GM10248 (cell line): ENCODE measurements around the gene USP17L12.
"Not testable (repeated sequence)": the region's sequence is repeated elsewhere in the genome, so short reads cannot be mapped to it uniquely, and the experiment has no call there.

Experiments used
- CTCF ChIA-PET: fragments of 300-600 bp; sonication (Branson Sonifier 250); formaldehyde crosslinking; extraction: SDS; loops from one replicate; lab custom pipeline; 2021; ENCODE audit warnings: antibody characterized with exemption; lab: Yijun Ruan, JAX
- POLR2A ChIA-PET: fragments of 350-650 bp; sonication (Branson Sonifier 250); formaldehyde crosslinking; extraction: SDS; loops from one replicate; lab custom pipeline; 2020; ENCODE audit warnings: antibody characterized with exemption; lab: Yijun Ruan, JAX
- DNase-seq: peaks from one replicate; pipeline ENCODE4 v3.0.0; 2012; ENCODE audit errors: extremely low spot score

The USP17L12 gene, protein sequence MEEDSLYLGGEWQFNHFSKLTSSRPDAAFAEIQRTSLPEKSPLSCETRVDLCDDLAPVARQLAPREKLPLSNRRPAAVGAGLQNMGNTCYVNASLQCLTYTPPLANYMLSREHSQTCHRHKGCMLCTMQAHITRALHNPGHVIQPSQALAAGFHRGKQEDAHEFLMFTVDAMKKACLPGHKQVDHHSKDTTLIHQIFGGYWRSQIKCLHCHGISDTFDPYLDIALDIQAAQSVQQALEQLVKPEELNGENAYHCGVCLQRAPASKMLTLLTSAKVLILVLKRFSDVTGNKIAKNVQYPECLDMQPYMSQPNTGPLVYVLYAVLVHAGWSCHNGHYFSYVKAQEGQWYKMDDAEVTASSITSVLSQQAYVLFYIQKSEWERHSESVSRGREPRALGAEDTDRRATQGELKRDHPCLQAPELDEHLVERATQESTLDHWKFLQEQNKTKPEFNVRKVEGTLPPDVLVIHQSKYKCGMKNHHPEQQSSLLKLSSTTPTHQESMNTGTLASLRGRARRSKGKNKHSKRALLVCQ

DNA sequence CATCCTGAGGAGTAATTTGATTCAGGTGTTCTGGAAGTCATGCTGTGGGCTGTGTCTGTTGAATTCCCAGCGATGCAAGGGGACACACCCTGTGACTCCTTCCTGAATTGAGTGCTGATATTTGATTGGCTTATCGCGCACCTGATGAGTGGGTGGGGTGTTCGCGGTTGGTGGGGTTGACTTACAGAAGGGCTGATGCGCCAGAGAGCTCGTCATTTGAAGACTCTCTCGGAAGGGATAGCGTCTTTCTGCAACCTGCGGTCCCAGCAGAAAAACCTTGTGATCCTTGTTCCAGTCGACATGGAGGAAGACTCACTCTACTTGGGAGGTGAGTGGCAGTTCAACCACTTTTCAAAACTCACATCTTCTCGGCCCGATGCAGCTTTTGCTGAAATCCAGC, at the start of gene USP17L12:
TSS of gene USP17L12 (plus strand) at position 301 of the 400 bp plus-strand sequence. CDS start at position 301, 0 bp downstream.
- DNase-seq, CTCF ChIA-PET, POLR2A ChIA-PET: not testable (repeated sequence)

DNA sequence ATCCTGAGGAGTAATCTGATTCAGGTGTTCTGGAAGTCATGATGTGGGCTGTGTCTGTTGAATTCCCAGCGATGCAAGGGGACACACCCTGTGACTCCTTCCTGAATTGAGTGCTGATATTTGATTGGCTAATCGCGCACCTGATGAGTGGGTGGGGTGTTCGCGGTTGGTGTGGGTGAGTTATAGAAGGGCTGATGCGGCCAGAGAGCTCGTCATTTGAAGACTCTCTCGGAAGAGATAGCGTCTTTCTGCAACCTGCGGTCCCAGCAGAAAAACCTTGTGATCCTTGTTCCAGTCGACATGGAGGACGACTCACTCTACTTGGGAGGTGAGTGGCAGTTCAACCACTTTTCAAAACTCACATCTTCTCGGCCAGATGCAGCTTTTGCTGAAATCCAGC, 9.6 kb upstream of the USP17L12 start, which contains the start of gene USP17L10:
TSS of gene USP17L10 (plus strand) at position 301 of the 400 bp plus-strand sequence. CDS start at position 301, 0 bp downstream.
- DNase-seq, POLR2A ChIA-PET, CTCF ChIA-PET: not testable (repeated sequence)

DNA sequence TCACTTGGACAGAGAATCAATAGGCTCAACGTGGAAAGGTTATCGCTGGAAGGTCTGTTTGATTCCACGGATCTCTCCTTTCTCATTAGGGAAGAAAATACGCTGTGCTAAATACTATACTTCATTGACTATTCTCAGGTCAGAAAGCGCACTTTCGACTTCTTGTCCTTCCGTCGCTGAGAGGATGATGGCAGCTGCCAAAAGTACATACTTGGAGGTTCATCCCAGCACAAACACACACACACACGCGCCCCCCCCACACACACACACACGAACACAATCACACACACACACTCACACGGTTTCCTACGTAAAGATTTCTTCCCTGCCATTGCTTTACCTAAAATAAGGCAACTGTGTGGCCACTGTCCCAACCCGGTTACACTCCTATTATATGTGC, 5.3 kb upstream of the USP17L12 start:
- POLR2A ChIA-PET, CTCF ChIA-PET, DNase-seq: not testable (repeated sequence)

DNA sequence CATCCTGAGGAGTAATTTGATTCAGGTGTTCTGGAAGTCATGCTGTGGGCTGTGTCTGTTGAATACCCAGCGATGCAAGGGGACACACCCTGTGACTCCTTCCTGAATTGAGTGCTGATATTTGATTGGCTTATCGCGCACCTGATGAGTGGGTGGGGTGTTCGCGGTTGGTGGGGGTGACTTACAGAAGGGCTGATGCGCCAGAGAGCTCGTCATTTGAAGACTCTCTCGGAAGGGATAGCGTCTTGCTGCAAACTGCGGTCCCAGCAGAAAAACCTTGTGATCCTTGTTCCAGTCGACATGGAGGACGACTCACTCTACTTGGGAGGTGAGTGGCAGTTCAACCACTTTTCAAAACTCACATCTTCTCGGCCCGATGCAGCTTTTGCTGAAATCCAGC, 4.8 kb upstream of the USP17L12 start, which contains the start of gene USP17L11:
TSS of gene USP17L11 (plus strand) at position 301 of the 400 bp plus-strand sequence. CDS start at position 301, 0 bp downstream.
- CTCF ChIA-PET, POLR2A ChIA-PET, DNase-seq: not testable (repeated sequence)

DNA sequence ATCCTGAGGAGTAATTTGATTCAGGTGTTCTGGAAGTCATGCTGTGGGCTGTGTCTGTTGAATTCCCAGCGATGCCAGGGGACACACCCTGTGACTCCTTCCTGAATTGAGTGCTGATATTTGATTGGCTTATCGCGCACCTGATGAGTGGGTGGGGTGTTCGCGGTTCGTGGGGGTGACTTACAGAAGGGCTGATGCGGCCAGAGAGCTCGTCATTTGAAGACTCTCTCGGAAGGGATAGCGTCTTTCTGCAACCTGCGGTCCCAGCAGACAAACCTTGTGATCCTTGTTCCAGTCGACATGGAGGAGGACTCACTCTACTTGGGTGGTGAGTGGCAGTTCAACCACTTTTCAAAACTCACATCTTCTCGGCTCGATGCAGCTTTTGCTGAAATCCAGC, 4.6 kb downstream of the USP17L12 start, which contains the start of gene USP17L13:
TSS of gene USP17L13 (plus strand) at position 301 of the 400 bp plus-strand sequence. CDS start at position 301, 0 bp downstream.
- POLR2A ChIA-PET, CTCF ChIA-PET, DNase-seq: not testable (repeated sequence)

DNA sequence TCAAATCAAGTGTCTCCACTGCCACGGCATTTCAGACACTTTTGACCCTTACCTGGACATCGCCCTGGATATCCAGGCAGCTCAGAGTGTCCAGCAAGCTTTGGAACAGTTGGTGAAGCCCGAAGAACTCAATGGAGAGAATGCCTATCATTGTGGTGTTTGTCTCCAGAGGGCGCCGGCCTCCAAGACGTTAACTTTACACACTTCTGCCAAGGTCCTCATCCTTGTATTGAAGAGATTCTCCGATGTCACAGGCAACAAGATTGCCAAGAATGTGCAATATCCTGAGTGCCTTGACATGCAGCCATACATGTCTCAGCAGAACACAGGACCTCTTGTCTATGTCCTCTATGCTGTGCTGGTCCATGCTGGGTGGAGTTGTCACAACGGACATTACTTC, 10.3 kb downstream of the USP17L12 start:
- CTCF ChIA-PET, POLR2A ChIA-PET, DNase-seq: not testable (repeated sequence)

DNA sequence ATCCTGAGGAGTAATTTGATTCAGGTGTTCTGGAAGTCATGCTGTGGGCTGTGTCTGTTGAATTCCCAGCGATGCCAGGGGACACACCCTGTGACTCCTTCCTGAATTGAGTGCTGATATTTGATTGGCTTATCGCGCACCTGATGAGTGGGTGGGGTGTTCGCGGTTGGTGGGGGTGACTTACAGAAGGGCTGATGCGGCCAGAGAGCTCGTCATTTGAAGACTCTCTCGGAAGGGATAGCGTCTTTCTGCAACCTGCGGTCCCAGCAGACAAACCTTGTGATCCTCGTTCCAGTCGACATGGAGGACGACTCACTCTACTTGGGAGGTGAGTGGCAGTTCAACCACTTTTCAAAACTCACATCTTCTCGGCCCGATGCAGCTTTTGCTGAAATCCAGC, 14.1 kb downstream of the USP17L12 start, which contains the start of gene USP17L15:
TSS of gene USP17L15 (plus strand) at position 301 of the 400 bp plus-strand sequence. CDS start at position 301, 0 bp downstream.
- DNase-seq, CTCF ChIA-PET, POLR2A ChIA-PET: not testable (repeated sequence)

DNA sequence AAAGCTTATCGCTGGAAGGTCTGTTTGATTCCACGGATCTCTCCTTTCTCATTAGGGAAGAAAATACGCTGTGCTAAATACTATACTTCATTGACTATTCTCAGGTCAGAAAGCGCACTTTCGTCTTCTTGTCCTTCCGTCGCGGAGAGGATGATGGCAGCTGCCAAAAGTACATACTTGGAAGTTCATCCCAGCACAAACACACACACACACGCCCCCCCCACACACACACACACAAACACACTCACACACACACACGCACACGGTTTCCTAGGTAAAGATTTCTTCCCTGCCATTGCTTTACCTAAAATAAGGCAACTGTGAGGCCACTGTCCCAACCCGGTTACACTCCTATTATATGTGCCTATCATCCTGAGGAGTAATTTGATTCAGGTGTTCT, 18.5 kb downstream of the USP17L12 start:
- CTCF ChIA-PET, DNase-seq, POLR2A ChIA-PET: not testable (repeated sequence)

DNA sequence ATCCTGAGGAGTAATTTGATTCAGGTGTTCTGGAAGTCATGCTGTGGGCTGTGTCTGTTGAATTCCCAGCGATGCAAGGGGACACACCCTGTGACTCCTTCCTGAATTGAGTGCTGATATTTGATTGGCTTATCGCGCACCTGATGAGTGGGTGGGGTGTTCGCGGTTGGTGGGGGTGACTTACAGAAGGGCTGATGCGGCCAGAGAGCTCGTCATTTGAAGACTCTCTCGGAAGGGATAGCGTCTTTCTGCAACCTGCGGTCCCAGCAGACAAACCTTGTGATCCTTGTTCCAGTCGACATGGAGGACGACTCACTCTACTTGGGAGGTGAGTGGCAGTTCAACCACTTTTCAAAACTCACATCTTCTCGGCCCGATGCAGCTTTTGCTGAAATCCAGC, 23.6 kb downstream of the USP17L12 start, which contains the start of gene USP17L17:
TSS of gene USP17L17 (plus strand) at position 301 of the 400 bp plus-strand sequence. CDS start at position 301, 0 bp downstream.
- POLR2A ChIA-PET, CTCF ChIA-PET, DNase-seq: not testable (repeated sequence)

DNA sequence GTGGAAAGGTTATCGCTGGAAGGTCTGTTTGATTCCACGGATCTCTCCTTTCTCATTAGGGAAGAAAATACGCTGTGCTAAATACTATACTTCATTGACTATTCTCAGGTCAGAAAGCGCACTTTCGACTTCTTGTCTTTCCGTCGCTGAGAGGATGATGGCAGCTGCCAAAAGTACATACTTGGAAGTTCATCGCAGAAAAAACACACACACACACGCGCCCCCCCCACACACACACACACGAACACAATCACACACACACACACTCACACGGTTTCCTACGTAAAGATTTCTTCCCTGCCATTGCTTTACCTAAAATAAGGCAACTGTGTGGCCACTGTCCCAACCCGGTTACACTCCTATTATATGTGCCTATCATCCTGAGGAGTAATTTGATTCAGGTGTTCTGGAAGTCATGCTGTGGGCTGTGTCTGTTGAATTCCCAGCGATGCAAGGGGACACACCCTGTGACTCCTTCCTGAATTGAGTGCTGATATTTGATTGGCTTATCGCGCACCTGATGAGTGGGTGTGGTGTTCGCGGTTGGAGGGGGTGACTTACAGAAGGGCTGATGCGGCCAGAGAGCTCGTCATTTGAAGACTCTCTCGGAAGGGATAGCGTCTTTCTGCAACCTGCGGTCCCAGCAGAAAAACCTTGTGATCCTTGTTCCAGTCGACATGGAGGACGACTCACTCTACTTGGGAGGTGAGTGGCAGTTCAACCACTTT, 28.2 kb downstream of the USP17L12 start, which contains the start of gene USP17L18:
TSS of gene USP17L18 (plus strand) at position 678 of the 728 bp plus-strand sequence. CDS start at position 678, 0 bp downstream.
- POLR2A ChIA-PET, DNase-seq, CTCF ChIA-PET: not testable (repeated sequence)

DNA sequence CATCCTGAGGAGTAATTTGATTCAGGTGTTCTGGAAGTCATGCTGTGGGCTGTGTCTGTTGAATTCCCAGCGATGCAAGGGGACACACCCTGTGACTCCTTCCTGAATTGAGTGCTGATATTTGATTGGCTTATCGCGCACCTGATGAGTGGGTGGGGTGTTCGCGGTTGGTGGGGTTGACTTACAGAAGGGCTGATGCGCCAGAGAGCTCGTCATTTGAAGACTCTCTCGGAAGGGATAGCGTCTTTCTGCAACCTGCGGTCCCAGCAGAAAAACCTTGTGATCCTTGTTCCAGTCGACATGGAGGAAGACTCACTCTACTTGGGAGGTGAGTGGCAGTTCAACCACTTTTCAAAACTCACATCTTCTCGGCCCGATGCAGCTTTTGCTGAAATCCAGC, 33.1 kb downstream of the USP17L12 start, which contains the start of gene USP17L19:
TSS of gene USP17L19 (plus strand) at position 301 of the 400 bp plus-strand sequence. CDS start at position 301, 0 bp downstream.
- POLR2A ChIA-PET, CTCF ChIA-PET, DNase-seq: not testable (repeated sequence)

DNA sequence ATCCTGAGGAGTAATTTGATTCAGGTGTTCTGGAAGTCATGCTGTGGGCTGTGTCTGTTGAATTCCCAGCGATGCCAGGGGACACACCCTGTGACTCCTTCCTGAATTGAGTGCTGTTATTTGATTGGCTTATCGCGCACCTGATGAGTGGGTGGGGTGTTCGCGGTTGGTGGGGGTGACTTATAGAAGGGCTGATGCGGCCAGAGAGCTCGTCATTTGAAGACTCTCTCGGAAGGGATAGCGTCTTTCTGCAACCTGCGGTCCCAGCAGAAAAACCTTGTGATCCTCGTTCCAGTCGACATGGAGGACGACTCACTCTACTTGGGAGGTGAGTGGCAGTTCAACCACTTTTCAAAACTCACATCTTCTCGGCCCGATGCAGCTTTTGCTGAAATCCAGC, 37.9 kb downstream of the USP17L12 start, which contains the start of gene USP17L20:
TSS of gene USP17L20 (plus strand) at position 301 of the 400 bp plus-strand sequence. CDS start at position 301, 0 bp downstream.
- DNase-seq, POLR2A ChIA-PET, CTCF ChIA-PET: not testable (repeated sequence)

DNA sequence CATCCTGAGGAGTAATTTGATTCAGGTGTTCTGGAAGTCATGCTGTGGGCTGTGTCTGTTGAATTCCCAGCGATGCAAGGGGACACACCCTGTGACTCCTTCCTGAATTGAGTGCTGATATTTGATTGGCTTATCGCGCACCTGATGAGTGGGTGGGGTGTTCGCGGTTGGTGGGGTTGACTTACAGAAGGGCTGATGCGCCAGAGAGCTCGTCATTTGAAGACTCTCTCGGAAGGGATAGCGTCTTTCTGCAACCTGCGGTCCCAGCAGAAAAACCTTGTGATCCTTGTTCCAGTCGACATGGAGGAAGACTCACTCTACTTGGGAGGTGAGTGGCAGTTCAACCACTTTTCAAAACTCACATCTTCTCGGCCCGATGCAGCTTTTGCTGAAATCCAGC, 42.6 kb downstream of the USP17L12 start, which contains the start of gene USP17L21:
TSS of gene USP17L21 (plus strand) at position 301 of the 400 bp plus-strand sequence. CDS start at position 301, 0 bp downstream.
- CTCF ChIA-PET, DNase-seq, POLR2A ChIA-PET: not testable (repeated sequence)

DNA sequence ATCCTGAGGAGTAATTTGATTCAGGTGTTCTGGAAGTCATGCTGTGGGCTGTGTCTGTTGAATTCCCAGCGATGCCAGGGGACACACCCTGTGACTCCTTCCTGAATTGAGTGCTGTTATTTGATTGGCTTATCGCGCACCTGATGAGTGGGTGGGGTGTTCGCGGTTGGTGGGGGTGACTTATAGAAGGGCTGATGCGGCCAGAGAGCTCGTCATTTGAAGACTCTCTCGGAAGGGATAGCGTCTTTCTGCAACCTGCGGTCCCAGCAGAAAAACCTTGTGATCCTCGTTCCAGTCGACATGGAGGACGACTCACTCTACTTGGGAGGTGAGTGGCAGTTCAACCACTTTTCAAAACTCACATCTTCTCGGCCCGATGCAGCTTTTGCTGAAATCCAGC, 47.4 kb downstream of the USP17L12 start, which contains the start of gene USP17L22:
TSS of gene USP17L22 (plus strand) at position 301 of the 400 bp plus-strand sequence. CDS start at position 301, 0 bp downstream.
- DNase-seq, POLR2A ChIA-PET, CTCF ChIA-PET: not testable (repeated sequence)
